Thymus (tissue), 11 donors: Measurements from ENCODE around the gene CNPPD1. TPM values are rescaled to one million over a fixed set of nuclear protein-coding genes. Genes with fewer than 3 reads are reported as not detected.

ENCODE experiments used
- DNase-seq, 9 donors: peaks; one replicate each; pipeline ENCODE4 v3.0.0-alpha.2; 2013; ENCODE audit warnings: low spot score in 9 of 9, low read depth in 6 of 9, missing footprints in 1 of 9
- H3K27ac ChIP-seq, 2 donors: one replicate each; pipeline ENCODE4 v1.5.1; 2013; ENCODE audit warnings: control low read depth in 1 of 2, low read depth in 1 of 2, low read length in 1 of 2, mild to moderate bottlenecking in 1 of 2, moderate library complexity in 1 of 2
- H3K27me3 ChIP-seq, 2 donors: one replicate each; pipeline ENCODE4 v1.5.1; 2013; ENCODE audit warnings: low read length in 1 of 2; ENCODE audit not compliant: control insufficient read depth in 2 of 2, insufficient read depth in 1 of 2
- H3K36me3 ChIP-seq, 2 donors: one replicate each; pipeline ENCODE4 v1.5.1; 2013; ENCODE audit warnings: low read length in 1 of 2, mild to moderate bottlenecking in 1 of 2, moderate library complexity in 1 of 2; ENCODE audit not compliant: control insufficient read depth in 2 of 2, insufficient read depth in 2 of 2
- H3K4me1 ChIP-seq, 2 donors: one replicate each; pipeline ENCODE4 v1.5.1; 2013; ENCODE audit warnings: low read length in 2 of 2; ENCODE audit not compliant: control insufficient read depth in 2 of 2, insufficient read depth in 2 of 2
- H3K4me3 ChIP-seq, 2 donors: one replicate each; pipeline ENCODE4 v1.5.1; 2013; ENCODE audit warnings: low read length in 2 of 2, control low read depth in 1 of 2, mild to moderate bottlenecking in 1 of 2
- H3K9me3 ChIP-seq, 2 donors: one replicate each; pipeline ENCODE4 v1.5.1; 2013; ENCODE audit warnings: low read length in 1 of 2, mild to moderate bottlenecking in 1 of 2; ENCODE audit not compliant: control insufficient read depth in 2 of 2, insufficient read depth in 1 of 2
- WGBS: extraction: QIAGEN DNeasy Blood & Tissue Kit; methylation state at CpG from one replicate; pipeline ENCODE4 v1.1.7; 2013; 5-methylcytosine and 5-hydroxymethylcytosine counted together
- polyA plus RNA-seq: library from polyadenylated mRNA; stranded (reverse); fragments of 200-250 nt; gene quantifications from one replicate; pipeline ENCODE4 v1.2.3, GENCODE V29; 2013
- total RNA-seq: library from RNA; stranded (reverse); fragments of 120-200 nt; gene quantifications from one replicate; pipeline ENCODE4 v1.2.4, GENCODE V29; 2013
- donor health status: healthy.

CNPPD1 gene
- total and polyA plus RNA-seq, 2 donors, result 33.3 to 46.9 TPM

GRCh38 chr2:219122202-219122980 is 54.3 kb downstream of the CNPPD1 start:
- Histone ChIP-seq H3K4me1 (no peaks in the 10 kb centered on the region), H3K27ac (no peak overlapping the region), H3K4me3 (no peak overlapping the region), H3K27me3 (no peaks in the 10 kb centered on the region), H3K9me3 (no peaks in the 10 kb centered on the region), H3K36me3 (no peaks in the 10 kb centered on the region)
- 98% methylated on average over 5 of the region's 5 CpGs for WGBS
- DNase-seq, result no peak

Other genes starting within 250 kb of the CNPPD1 start
- not detected for gene CDK5R2, start 217.3 kb downstream of the CNPPD1 start, total RNA-seq
- 0.16 TPM for gene CDK5R2, start 217.3 kb downstream of the CNPPD1 start, polyA plus RNA-seq
- gene FEV, start 191.7 kb downstream of the CNPPD1 start, total RNA-seq, result not detected
- 0.02 TPM for gene FEV, start 191.7 kb downstream of the CNPPD1 start, polyA plus RNA-seq
- gene CRYBA2, start 183.5 kb downstream of the CNPPD1 start, total RNA-seq, result 0.14 TPM
- 0.55 TPM for gene CRYBA2, start 183.5 kb downstream of the CNPPD1 start, polyA plus RNA-seq
- 0.05 TPM for gene CFAP65, start 135.4 kb downstream of the CNPPD1 start, total RNA-seq
- 0.27 TPM for gene CFAP65, start 135.4 kb downstream of the CNPPD1 start, polyA plus RNA-seq
- 0.05 TPM for gene IHH, start 116.0 kb downstream of the CNPPD1 start, total RNA-seq
- gene IHH, start 116.0 kb downstream of the CNPPD1 start, polyA plus RNA-seq, result 0.18 TPM
- gene NHEJ1, start 16.1 kb downstream of the CNPPD1 start, total RNA-seq, result 12.3 TPM
- gene NHEJ1, start 16.1 kb downstream of the CNPPD1 start, polyA plus RNA-seq, result 8.3 TPM
- 0.47 TPM for gene SLC23A3, start 6.9 kb downstream of the CNPPD1 start, total RNA-seq
- 2.6 TPM for gene SLC23A3, start 6.9 kb downstream of the CNPPD1 start, polyA plus RNA-seq
- 33.6 TPM for gene RETREG2, start 1.4 kb upstream of the CNPPD1 start, total RNA-seq
- 56.0 TPM for gene RETREG2, start 1.4 kb upstream of the CNPPD1 start, polyA plus RNA-seq
- 57.8 TPM for gene ZFAND2B, start 29.9 kb upstream of the CNPPD1 start, total RNA-seq
- 59.0 TPM for gene ZFAND2B, start 29.9 kb upstream of the CNPPD1 start, polyA plus RNA-seq
- gene ABCB6, start 42.0 kb upstream of the CNPPD1 start, total RNA-seq, result 8.2 TPM
- gene ABCB6, start 42.0 kb upstream of the CNPPD1 start, polyA plus RNA-seq, result 29.3 TPM
- gene ATG9A, start 52.7 kb upstream of the CNPPD1 start, total RNA-seq, result 10.0 TPM
- 27.4 TPM for gene ATG9A, start 52.7 kb upstream of the CNPPD1 start, polyA plus RNA-seq
- 44.4 TPM for gene ANKZF1, start 52.9 kb upstream of the CNPPD1 start, total RNA-seq
- gene ANKZF1, start 52.9 kb upstream of the CNPPD1 start, polyA plus RNA-seq, result 91.6 TPM
- gene GLB1L, start 68.5 kb upstream of the CNPPD1 start, total RNA-seq, result 4.2 TPM
- 11.3 TPM for gene GLB1L, start 68.5 kb upstream of the CNPPD1 start, polyA plus RNA-seq
- 21.4 TPM for gene STK16, start 68.6 kb upstream of the CNPPD1 start, total RNA-seq
- 55.1 TPM for gene STK16, start 68.6 kb upstream of the CNPPD1 start, polyA plus RNA-seq
- gene TUBA4B, start 76.3 kb upstream of the CNPPD1 start, total RNA-seq, result 0.05 TPM
- 0.23 TPM for gene TUBA4B, start 76.3 kb upstream of the CNPPD1 start, polyA plus RNA-seq
- 21.0 TPM for gene TUBA4A, start 77.0 kb upstream of the CNPPD1 start, total RNA-seq
- 102 TPM for gene TUBA4A, start 77.0 kb upstream of the CNPPD1 start, polyA plus RNA-seq
- gene DNAJB2, start 102.4 kb upstream of the CNPPD1 start, total RNA-seq, result 27.0 TPM
- 87.0 TPM for gene DNAJB2, start 102.4 kb upstream of the CNPPD1 start, polyA plus RNA-seq
- 0.14 TPM for gene PTPRN, start 132.5 kb upstream of the CNPPD1 start, total RNA-seq
- 0.41 TPM for gene PTPRN, start 132.5 kb upstream of the CNPPD1 start, polyA plus RNA-seq
- not detected for gene RESP18, start 155.8 kb upstream of the CNPPD1 start, total RNA-seq
- gene RESP18, start 155.8 kb upstream of the CNPPD1 start, polyA plus RNA-seq, result 0.07 TPM
- gene DNPEP, start 211.0 kb upstream of the CNPPD1 start, total RNA-seq, result 33.6 TPM
- 105 TPM for gene DNPEP, start 211.0 kb upstream of the CNPPD1 start, polyA plus RNA-seq
- 3.4 TPM for gene DES, start 241.5 kb upstream of the CNPPD1 start, total RNA-seq
- 21.6 TPM for gene DES, start 241.5 kb upstream of the CNPPD1 start, polyA plus RNA-seq